Spinal cord (tissue), 10 donors: ENCODE results near the gene THEM4. TPM values are rescaled to one million over a fixed set of nuclear protein-coding genes. Genes with fewer than 3 reads are reported as not detected.
"Not testable (repeated sequence)": the region's sequence is repeated elsewhere in the genome, so short reads cannot be mapped to it uniquely, and the experiment has no call there.

Experiments
- DNase-seq, 6 donors: peaks; one replicate each; pipeline versions ENCODE4 v3.0.0 to v3.0.0-alpha.2; 2013 to 2015; ENCODE audit warnings: low spot score in 6 of 6, low read depth in 4 of 6
- H3K27ac ChIP-seq: one replicate; pipeline ENCODE4 v1.5.1; 2013; ENCODE audit warnings: low read depth, low read length, control low read depth
- H3K27me3 ChIP-seq: one replicate; pipeline ENCODE4 v1.6.1; 2013; ENCODE audit warnings: low read length; ENCODE audit not compliant: control insufficient read depth, insufficient read depth
- H3K36me3 ChIP-seq: one replicate; pipeline ENCODE4 v1.6.1; 2013; ENCODE audit warnings: low read length; ENCODE audit not compliant: control insufficient read depth, insufficient read depth
- H3K4me1 ChIP-seq: one replicate; pipeline ENCODE4 v1.6.1; 2013; ENCODE audit warnings: low read length; ENCODE audit not compliant: control insufficient read depth, insufficient read depth
- H3K4me3 ChIP-seq: one replicate; pipeline ENCODE4 v1.5.1; 2013; ENCODE audit warnings: low read depth, low read length, control low read depth
- H3K9me3 ChIP-seq: one replicate; pipeline ENCODE4 v1.6.1; 2013; ENCODE audit warnings: low read length; ENCODE audit not compliant: control insufficient read depth, insufficient read depth
- WGBS: methylation state at CpG from one replicate; pipeline ENCODE4 v1.1.5; 2013; ENCODE audit warnings: missing lambda C conversion rate; ENCODE audit not compliant: insufficient coverage; 5-methylcytosine and 5-hydroxymethylcytosine counted together
- polyA plus RNA-seq, 2 donors: library from polyadenylated mRNA; unstranded; fragments of 120-200 nt; gene quantifications; one replicate each; pipeline ENCODE4 v1.2.1, GENCODE V29; 2013; ENCODE audit not compliant: insufficient read length in 2 of 2
- total RNA-seq, 2 donors: library from RNA; depleted of rRNA in 1 of 2; stranded (reverse); fragments of 120-200 nt in 1 of 2; fragments of >200 nt in 1 of 2; gene quantifications; one replicate each; pipeline versions ENCODE4 v1.2.3 to v1.2.4, GENCODE V29; 2013 to 2014
- donor health status: healthy.

Gene THEM4
- total and polyA plus RNA-seq, 4 donors = 13.0 to 34.0 (median 21.3) TPM

- 33% methylated on average over 1 of the region's 1 CpG for WGBS
These were observed 5.9 kb upstream of the THEM4 start for GRCh38 chr1:151915061-151915686.

DNA sequence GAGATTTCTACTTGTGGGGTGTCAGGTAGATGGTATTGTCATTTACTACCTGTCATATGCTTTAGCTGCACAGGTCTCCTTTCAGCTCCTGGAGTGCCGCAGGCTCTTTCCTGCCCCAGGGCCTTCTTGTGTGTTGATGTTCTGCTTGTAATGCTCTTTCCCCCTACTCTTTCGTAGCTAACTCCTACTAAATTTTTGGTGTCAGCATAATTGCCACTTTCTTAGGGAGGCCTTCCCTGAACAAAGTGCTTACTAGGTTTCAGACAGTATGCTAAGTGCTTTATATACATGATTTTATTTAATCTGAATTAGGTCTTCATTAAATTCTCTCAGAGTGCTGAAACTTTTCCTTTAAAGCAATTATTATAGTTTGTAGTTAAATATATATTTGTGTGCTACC is 4.8 kb upstream of the THEM4 start:
- Histone ChIP-seq H3K27ac (no peak overlapping the region), H3K9me3 (no peaks in the 10 kb centered on the region), H3K27me3 (no peaks in the 10 kb centered on the region), H3K4me3 (no peak overlapping the region), H3K4me1 (no peaks in the 10 kb centered on the region), H3K36me3 (no peaks in the 10 kb centered on the region)
- no CpG with 5 or more reads among the region's 2 CpGs for WGBS
- DNase-seq = no peak

More at GRCh38 chr1:151915061-151915686, 5.9 kb upstream of the THEM4 start:
- Histone ChIP-seq H3K27ac (no peak overlapping the region), H3K27me3 (no peaks in the 10 kb centered on the region), H3K9me3 (no peaks in the 10 kb centered on the region), H3K4me1 (no peaks in the 10 kb centered on the region), H3K4me3 (no peak overlapping the region), H3K36me3 (no peaks in the 10 kb centered on the region)
- DNase-seq = no peak

GRCh38 chr1:151912973-151913372 is 3.7 kb upstream of the THEM4 start:
- no CpG with 5 or more reads among the region's 1 CpG for WGBS
- no peaks in the 10 kb centered on the region for H3K4me1 ChIP-seq
- no peak overlapping the region for H3K27ac ChIP-seq
- DNase-seq = no peak
- H3K36me3 ChIP-seq = no peaks in the 10 kb centered on the region
- H3K9me3 ChIP-seq = no peaks in the 10 kb centered on the region
- H3K27me3 ChIP-seq = no peaks in the 10 kb centered on the region
- no peak overlapping the region for H3K4me3 ChIP-seq

DNA sequence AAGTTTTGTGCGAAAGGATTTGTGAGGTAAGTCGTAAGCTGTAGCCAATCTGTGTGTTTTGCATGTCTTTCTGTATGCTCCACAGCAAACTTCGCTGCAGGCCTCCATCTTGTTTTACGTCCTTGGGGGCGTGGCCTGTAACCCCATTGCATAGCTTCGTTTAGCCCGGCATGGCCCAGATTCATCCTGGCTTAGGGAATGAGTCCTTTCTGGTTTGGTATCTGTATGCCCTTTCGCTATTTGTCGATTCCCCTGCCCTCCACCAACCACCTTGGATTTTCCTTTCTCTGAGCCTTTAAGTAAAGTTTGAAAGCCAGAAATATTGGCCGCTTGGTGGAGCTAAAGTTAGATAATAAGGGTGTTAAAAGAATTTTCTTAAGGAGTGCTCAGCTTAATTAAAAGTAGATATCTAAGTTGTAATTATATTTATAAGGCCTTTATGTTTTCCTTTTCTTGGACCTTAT is 1.1 kb downstream of the THEM4 start:
- H3K27ac ChIP-seq = no peak overlapping the region
- no peak overlapping the region for H3K4me3 ChIP-seq
- WGBS = 75% methylated on average over 7 of the region's 10 CpGs
- no peaks in the 10 kb centered on the region for H3K27me3 ChIP-seq
- no peaks in the 10 kb centered on the region for H3K4me1 ChIP-seq
- peaks cover 4% of the 10 kb centered on the region for H3K9me3 ChIP-seq
- H3K36me3 ChIP-seq = peaks cover 11% of the 10 kb centered on the region
- DNase-seq = peak in 2 of 6 donors; percentile 3 to 13

DNA sequence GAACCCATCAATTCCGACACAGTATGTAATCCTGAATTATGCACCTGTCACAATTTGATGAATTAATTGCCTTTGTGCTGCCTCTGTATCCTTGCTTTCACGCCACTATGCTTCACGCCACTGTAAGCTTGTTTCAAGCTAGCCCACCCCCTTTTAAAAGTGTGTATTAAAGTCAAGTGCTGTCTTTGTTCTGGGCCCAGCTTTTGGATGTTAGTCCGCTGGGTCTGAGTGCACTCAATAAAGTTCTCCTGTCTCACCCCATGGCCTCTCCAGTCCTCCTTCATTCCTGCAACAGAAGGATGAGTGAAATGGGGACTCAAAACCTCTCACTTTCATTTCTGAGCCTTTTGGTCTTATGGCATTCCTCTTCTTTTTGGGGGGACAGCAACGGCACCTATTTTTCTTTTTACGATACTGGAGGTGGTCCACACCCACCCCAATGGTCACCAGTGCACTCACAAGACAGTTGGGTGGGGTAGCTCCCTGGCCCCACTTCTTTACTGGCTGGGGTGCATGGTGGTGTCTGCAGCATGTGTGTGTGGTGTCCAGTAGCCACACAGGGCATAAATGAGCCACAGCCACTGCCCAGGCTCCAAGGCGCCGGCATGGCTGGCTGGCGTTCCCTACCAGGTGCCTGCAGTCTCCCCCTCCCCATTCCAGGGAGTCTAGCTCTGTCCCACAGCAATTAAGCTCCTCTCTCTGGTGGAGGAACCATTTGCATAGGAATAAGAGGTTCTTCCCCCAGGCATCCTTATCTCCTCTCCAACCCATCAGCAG is 1.8 kb downstream of the THEM4 start:
- WGBS = 100% methylated on average over 2 of the region's 9 CpGs
- no peak for DNase-seq

GRCh38 chr1:151906324-151906645 is 3.0 kb downstream of the THEM4 start:
- not testable (repeated sequence) for H3K9me3 ChIP-seq, H3K4me3 ChIP-seq, H3K4me1 ChIP-seq, H3K27ac ChIP-seq, DNase-seq, H3K27me3 ChIP-seq
- H3K36me3 ChIP-seq = peaks cover 11% of the 10 kb centered on the region
- WGBS = 100% methylated on average over 12 of the region's 14 CpGs

More for the DNA sequence above, 1.8 kb downstream of the THEM4 start:
- H3K4me3 ChIP-seq = no peak overlapping the region
- H3K27me3 ChIP-seq = no peaks in the 10 kb centered on the region
- peaks cover 11% of the 10 kb centered on the region for H3K36me3 ChIP-seq
- peaks cover 4% of the 10 kb centered on the region for H3K9me3 ChIP-seq
- H3K27ac ChIP-seq = no peak overlapping the region
- H3K4me1 ChIP-seq = no peaks in the 10 kb centered on the region

DNA sequence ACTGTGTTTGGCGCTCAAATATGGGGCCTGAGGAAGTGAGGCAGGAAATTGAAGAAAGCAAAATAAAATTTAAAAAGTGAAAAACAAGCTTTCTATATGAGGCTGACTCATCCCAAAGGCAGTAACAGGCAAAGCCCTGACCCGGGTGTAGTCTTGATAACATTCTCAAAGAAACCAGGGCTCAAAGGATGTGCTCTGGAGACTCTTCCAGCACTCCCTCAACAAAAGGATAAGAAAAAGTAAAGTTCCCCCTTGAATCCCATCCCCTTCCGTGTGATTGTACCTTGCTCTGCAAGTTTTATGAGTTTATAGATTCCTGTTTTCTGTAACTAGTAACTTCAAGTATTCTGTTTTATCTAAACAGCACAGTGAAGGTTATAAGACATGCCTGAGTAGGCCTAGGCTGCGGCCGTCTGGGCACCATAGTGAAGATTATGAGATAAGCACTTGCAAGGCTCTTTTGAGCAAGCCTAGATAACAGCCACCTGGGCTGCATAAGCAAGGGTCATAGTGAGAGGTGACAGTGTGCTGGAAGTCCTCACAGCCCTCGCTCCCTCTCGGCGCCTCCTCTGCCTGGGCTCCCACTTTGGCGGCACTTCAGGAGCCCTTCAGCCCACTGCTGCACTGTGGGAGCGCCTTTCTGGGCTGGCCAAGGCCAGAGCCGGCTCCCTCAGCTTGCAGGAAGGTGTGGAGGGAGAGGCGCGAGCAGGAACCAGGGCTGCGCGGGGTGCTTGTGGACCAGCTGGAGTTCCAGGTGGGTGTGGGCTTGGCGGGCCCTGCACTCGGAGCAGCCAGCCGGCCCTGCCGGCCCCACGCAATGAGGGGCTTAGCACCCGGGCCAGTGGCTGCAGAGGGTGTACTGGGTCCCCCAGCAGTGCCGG is 3.6 kb downstream of the THEM4 start:
- H3K4me1 ChIP-seq, H3K27ac ChIP-seq, H3K4me3 ChIP-seq, DNase-seq, H3K27me3 ChIP-seq, H3K9me3 ChIP-seq: not testable (repeated sequence)
- H3K36me3 ChIP-seq = peaks cover 11% of the 10 kb centered on the region
- WGBS = 96% methylated on average over 18 of the region's 22 CpGs

DNA sequence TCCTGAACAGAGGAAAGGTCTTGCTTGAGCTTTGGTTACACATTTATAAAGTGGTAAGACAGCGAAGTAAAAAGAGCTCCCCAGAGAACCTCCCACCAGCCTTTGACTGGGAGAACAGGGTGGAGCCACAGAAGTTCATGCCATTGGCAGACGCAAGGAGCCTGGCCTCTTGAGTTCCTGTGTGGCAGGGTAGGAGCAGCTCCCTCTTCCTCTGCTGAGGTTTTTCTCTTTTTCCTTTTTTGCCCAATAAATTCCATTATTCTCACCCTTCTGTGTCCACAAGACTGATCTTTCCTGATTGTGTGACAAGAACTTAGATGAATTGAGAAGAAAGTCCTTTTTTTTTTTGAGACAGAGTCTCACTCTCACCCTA is 4.3 kb downstream of the THEM4 start:
- H3K27me3 ChIP-seq = no peaks in the 10 kb centered on the region
- no peak overlapping the region for H3K4me3 ChIP-seq
- no peaks in the 10 kb centered on the region for H3K4me1 ChIP-seq
- H3K36me3 ChIP-seq = peaks cover 11% of the 10 kb centered on the region
- H3K27ac ChIP-seq = no peak overlapping the region
- no peak for DNase-seq
- no CpG with 5 or more reads among the region's 2 CpGs for WGBS
- peaks cover 4% of the 10 kb centered on the region for H3K9me3 ChIP-seq

- WGBS = no CpG with 5 or more reads among the region's 2 CpGs
- H3K9me3 ChIP-seq = peaks cover 4% of the 10 kb centered on the region
- DNase-seq = no peak
- H3K27ac ChIP-seq = no peak overlapping the region
- H3K4me3 ChIP-seq = no peak overlapping the region
- H3K4me1 ChIP-seq = no peaks in the 10 kb centered on the region
- H3K36me3 ChIP-seq = peaks cover 11% of the 10 kb centered on the region
- H3K27me3 ChIP-seq = no peaks in the 10 kb centered on the region
These were observed 6.5 kb downstream of the THEM4 start for GRCh38 chr1:151902858-151903257.
